K562 (cell line): ENCODE results near the gene CHDH. TPM values are rescaled to one million over a fixed set of nuclear protein-coding genes. Genes with fewer than 3 reads are reported as not detected.

ENCODE experiments used
- ATAC-seq: fragments of 200-7000 bp; cut with Tn5 transposase; 3 replicates; pipeline ENCODE4 v1.9.1; 2020; ENCODE audit warnings: moderate library complexity
- BruUV-seq: library from RNA; stranded (reverse); fragments of 400-500 nt; replicated peaks from 2 replicates; lab custom pipeline; 2021; lab: Mats Ljungman, UMichigan
- CTCF ChIA-PET: fragments of 300-600 bp; formaldehyde crosslinking; extraction: SDS; loops from one replicate; lab custom pipeline; 2021; ENCODE audit warnings: low intra/inter-chr PET ratio; lab: Yijun Ruan, JAX
- POLR2A ChIA-PET: fragments of 300-600, 350-650 bp; sonication (Branson Sonifier 250); formaldehyde crosslinking; extraction: SDS; loops from one replicate; lab custom pipeline; 2021; ENCODE audit warnings: antibody characterized with exemption, inconsistent platforms; lab: Yijun Ruan, JAX
- DNase-seq, 4 experiments: peaks; one replicate each; pipeline versions ENCODE4 v3.0.0 to v3.0.0-alpha.2; 2011 to 2018; ENCODE audit warnings: low spot score in 3 of 4, mixed read lengths in 3 of 4; ENCODE audit errors: extremely low read depth in 1 of 4
- FAIRE-seq: peaks from 2 replicates; lab custom pipeline; 2011; peaks lifted over from hg19 to GRCh38; lab: Jason Lieb, UNC
- H2AFZ ChIP-seq: 2 replicates; pipeline ENCODE4 v1.6.0; 2011; ENCODE audit warnings: low read depth, low read length, control low read depth, inconsistent platforms
- H3K27ac ChIP-seq: fragments of 200-600 bp; 3 replicates; pipeline ENCODE4 v1.8.0; 2011; ENCODE audit warnings: low read depth, mild to moderate bottlenecking, control low read depth, inconsistent platforms, low read length, moderate library complexity, mixed read lengths; ENCODE audit errors: extremely low read depth
- H3K27me3 ChIP-seq, 2 experiments: fragments of 300-600 bp in 1 of 2; 2 replicates in 1 of 2; 3 replicates in 1 of 2; pipeline versions ENCODE4 v1.6.0 to v1.8.0; 2011; ENCODE audit warnings: inconsistent platforms in 2 of 2, low read length in 2 of 2, mild to moderate bottlenecking in 1 of 2, mixed read lengths in 1 of 2, moderate library complexity in 1 of 2; ENCODE audit not compliant: control insufficient read depth in 2 of 2, insufficient read depth in 2 of 2
- H3K36me3 ChIP-seq: fragments of 300-600 bp; 3 replicates; pipeline ENCODE4 v1.8.0; 2011; ENCODE audit warnings: mild to moderate bottlenecking, low read length, inconsistent platforms; ENCODE audit not compliant: control insufficient read depth, insufficient read depth
- H3K4me1 ChIP-seq, 2 experiments: fragments of 200-600 bp in 1 of 2; replicated peaks in 1 of 2; 2 replicates in 1 of 2; 3 replicates in 1 of 2; pipeline versions ENCODE4 v1.5.1 to v1.8.0; 2011; ENCODE audit warnings: inconsistent platforms in 2 of 2, low read length in 2 of 2, mild to moderate bottlenecking in 1 of 2, mixed read lengths in 1 of 2, moderate library complexity in 1 of 2; ENCODE audit not compliant: control insufficient read depth in 2 of 2, insufficient read depth in 2 of 2
- H3K4me2 ChIP-seq: 2 replicates; pipeline ENCODE4 v1.6.1; 2011; ENCODE audit warnings: low read length, control low read depth, inconsistent platforms, mixed read lengths; ENCODE audit not compliant: insufficient read depth
- H3K4me3 ChIP-seq: fragments of 200-600 bp; sonication (generic), shearing (Covaris generic); 2 replicates; pipeline ENCODE4 v1.5.1; 2016; ENCODE audit warnings: control low read depth, inconsistent platforms
- H3K79me2 ChIP-seq: fragments of 200-600 bp; 3 replicates; pipeline ENCODE4 v1.8.0; 2011; ENCODE audit warnings: low read length, inconsistent platforms; ENCODE audit not compliant: control insufficient read depth, insufficient read depth
- H3K9ac ChIP-seq, 2 experiments: 2 replicates each; pipeline versions ENCODE4 v1.6.0 to v1.6.1; 2011; ENCODE audit warnings: low read depth in 2 of 2, low read length in 2 of 2, control low read depth in 1 of 2, inconsistent platforms in 1 of 2, mild to moderate bottlenecking in 1 of 2, mixed read lengths in 1 of 2; ENCODE audit not compliant: insufficient read depth in 1 of 2
- H3K9me1 ChIP-seq: one replicate; pipeline ENCODE4 v1.6.0; 2011; ENCODE audit warnings: inconsistent platforms, mild to moderate bottlenecking, low read length, moderate library complexity; ENCODE audit not compliant: control insufficient read depth, insufficient read depth
- H3K9me3 ChIP-seq: replicated peaks from 2 replicates; pipeline ENCODE4 v1.5.1; 2011; ENCODE audit warnings: low read depth, low read length, inconsistent platforms; ENCODE audit not compliant: control insufficient read depth, insufficient read depth
- H4K20me1 ChIP-seq: replicated peaks from 2 replicates; pipeline ENCODE4 v1.6.1; 2011; ENCODE audit warnings: low read length, inconsistent platforms, mixed read lengths; ENCODE audit not compliant: control insufficient read depth, insufficient read depth
- CEBPB ChIP-seq: fragments of 450-650 bp; IDR thresholded peaks from 2 replicates; pipeline ENCODE4 v1.6.1; 2016; ENCODE audit warnings: missing genetic modification characterization, missing compliant biosample characterization
- DMBX1 ChIP-seq: fragments of 250-450 bp; sonication (Bioruptor Pico); IDR thresholded peaks from 2 replicates; pipeline ENCODE4 v1.8.0; 2022; ENCODE audit warnings: inconsistent platforms, mild to moderate bottlenecking, moderate library complexity, borderline replicate concordance
- HNRNPLL ChIP-seq: fragments of 200-400 bp; formaldehyde crosslinking; IDR thresholded peaks from 2 replicates; pipeline ENCODE4 v1.6.1; 2017; ENCODE audit warnings: low read length, low read depth, mild to moderate bottlenecking; ENCODE audit not compliant: poor library complexity, severe bottlenecking
- JUN ChIP-seq, 2 experiments: sonication (generic) in 1 of 2; formaldehyde crosslinking in 1 of 2; IDR thresholded peaks; 2 replicates each; pipeline versions ENCODE4 v1.6.1 to v1.8.0; 2012 to 2022; ENCODE audit warnings: borderline replicate concordance in 2 of 2, mild to moderate bottlenecking in 2 of 2, improper control_type of control experiment in 1 of 2, low read depth in 1 of 2, low read length in 1 of 2, missing genetic modification reagents in 1 of 2
- KDM4B ChIP-seq, 2 experiments: fragments of 450-650 bp in 1 of 2; sonication (generic) in 1 of 2; IDR thresholded peaks; 2 replicates each; pipeline ENCODE4 v1.6.1; 2016 to 2017; ENCODE audit warnings: borderline replicate concordance in 2 of 2, antibody characterized with exemption in 1 of 2, low read depth in 1 of 2, mild to moderate bottlenecking in 1 of 2
- KLF10 ChIP-seq: fragments of 250-450 bp; sonication (Bioruptor Pico); IDR thresholded peaks from 2 replicates; pipeline ENCODE4 v1.6.1; 2021; ENCODE audit warnings: matching md5 sums
- MBD2 ChIP-seq: sonication (generic); IDR thresholded peaks from 2 replicates; pipeline ENCODE4 v1.6.1; 2016; ENCODE audit warnings: low read depth, borderline replicate concordance
- MLX ChIP-seq, 2 experiments: fragments of 450-650 bp in 1 of 2; sonication (generic) in 1 of 2; formaldehyde crosslinking; conservative IDR thresholded peaks; 2 replicates each; pipeline versions ENCODE4 v1.4.0 to v1.8.1; 2020 to 2022; ENCODE audit warnings: mild to moderate bottlenecking in 1 of 2, missing genetic modification reagents in 1 of 2
- MTF1 ChIP-seq: fragments of 250-450 bp; sonication (Bioruptor Pico); IDR thresholded peaks from 2 replicates; pipeline ENCODE4 v1.9.0; 2021; ENCODE audit warnings: moderate library complexity, mild to moderate bottlenecking, inconsistent platforms, borderline replicate concordance
- POLR2G ChIP-seq: fragments of 200-400 bp; formaldehyde crosslinking; IDR thresholded peaks from 2 replicates; pipeline ENCODE4 v1.6.1; 2017; ENCODE audit warnings: low read depth, mild to moderate bottlenecking, antibody characterized with exemption, low read length, moderate library complexity
- RNF2 ChIP-seq: sonication (generic); IDR thresholded peaks from 2 replicates; pipeline ENCODE4 v1.6.1; 2016
- WGBS: fragments of 100-300 bp; shearing (Covaris generic); methylation state at CpG from one replicate; pipeline ENCODE4 v1.1.6; 2016; ENCODE audit warnings: low coverage, mixed read lengths; ENCODE audit not compliant: insufficient coverage; ENCODE audit errors: missing lambda C conversion rate; 5-methylcytosine and 5-hydroxymethylcytosine counted together
- in situ Hi-C: fragments of 300-500 bp; cut with MboI; formaldehyde crosslinking; loops from 4 replicates; pipeline ENCODE4 v1.15.0; 2018; ENCODE audit warnings: inconsistent platforms, mixed read lengths
- intact Hi-C: fragments of 100-400 bp; cut with micrococcal nuclease; formaldehyde crosslinking; loops from 2 replicates; pipeline ENCODE4 v1.14.2; 2022
- polyA plus RNA-seq, 8 experiments: library from polyadenylated mRNA; depleted of rRNA in 4 of 8; stranded (reverse) in 5 of 8; unstranded in 3 of 8; fragments of >200 nt; fragmentation: Nextera tagmentation in 2 of 8; fragmentation: Illumina TruSeq in 1 of 8; extraction: Ambion mirVana in 2 of 8; extraction: Trizol in 1 of 8; gene quantifications; 2 replicates each; pipeline versions ENCODE4 v1.2.1 to v1.2.3, GENCODE V29; 2011 to 2014; ENCODE audit warnings: inconsistent platforms in 1 of 8, missing spikeins in 1 of 8
- total RNA-seq, 7 experiments: library from RNA; depleted of rRNA in 6 of 7; stranded (reverse); fragments of >200 nt in 6 of 7; fragmentation: Illumina TruSeq in 2 of 7; extraction: Trizol in 2 of 7; gene quantifications; 2 replicates each; pipeline versions ENCODE4 v1.2.1 to v1.2.3, GENCODE V29; 2011 to 2021; ENCODE audit warnings: low replicate concordance in 1 of 7

The CHDH gene
- total and polyA plus RNA-seq, 9 of the 15 experiments (the other 6 are each of a cell fraction or from before 2014, with no cell fraction given), result 0.06 to 1.9 (median 0.46) TPM

DNA sequence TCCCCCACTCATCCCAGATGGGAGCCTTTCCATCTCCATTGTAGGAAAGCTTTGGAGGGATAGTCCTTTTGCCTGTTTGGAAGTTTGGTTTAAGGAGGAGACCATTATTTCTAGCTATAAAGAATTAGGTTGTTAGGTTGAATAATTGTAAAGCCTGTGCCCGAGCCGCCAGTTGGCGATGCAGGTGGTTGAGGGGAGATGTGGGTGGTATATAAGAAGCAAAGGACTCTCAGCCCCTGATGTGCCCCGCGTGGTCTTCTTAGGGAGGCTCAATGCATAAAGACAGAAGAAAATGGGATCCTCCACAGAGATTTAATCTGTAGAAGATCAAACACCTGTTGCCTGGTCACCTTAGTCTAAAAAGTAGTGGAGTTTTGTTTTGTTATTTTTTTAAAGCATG is 55.7 kb downstream of the CHDH start:
- H3K4me1 ChIP-seq, result no peaks in the 10 kb centered on the region
- no peak for DNase-seq
- H4K20me1 ChIP-seq, result no peaks in the 10 kb centered on the region; the same call in 1 of the 2 replicates
- no peak overlapping the region for H3K4me3 ChIP-seq
- no peaks in the 10 kb centered on the region for H3K79me2 ChIP-seq
- no peak for TF ChIP-seq MBD2
- TF ChIP-seq RNF2, result no peak
- no peak for TF ChIP-seq MTF1 (CRISPR knock-in tag)
- no peak for TF ChIP-seq CEBPB (tag)
- TF ChIP-seq DMBX1 (CRISPR knock-in tag), result no peak
- TF ChIP-seq MLX (CRISPR knock-in tag; conservative IDR thresholded peaks at IDR 0.05), result no peak
- TF ChIP-seq JUN (IDR thresholded peaks at IDR 0.05; ENCODE audit: borderline replicate concordance, low read depth, low read length), result no peak
- TF ChIP-seq JUN (CRISPR knock-in tag; IDR thresholded peaks at IDR 0.05; ENCODE audit: borderline replicate concordance), result no peak
- TF ChIP-seq KLF10, result no peak
- TF ChIP-seq KDM4B (IDR thresholded peaks at IDR 0.05; ENCODE audit: borderline replicate concordance in 2 of 2, low read depth in 1 of 2), result no peak
- TF ChIP-seq POLR2G, result no peak
- TF ChIP-seq HNRNPLL, result no peak
- TF ChIP-seq, all 486 proteins: peak for 0
- Histone ChIP-seq H3K9me3 (no peaks in the 10 kb centered on the region), H3K27ac (no peak overlapping the region), H3K27me3 (peaks cover 0 to 50% of the 10 kb centered on the region in 2 experiments; a peak in 3 of 5 replicates), H2AFZ (no peak overlapping the region), H3K36me3 (no peaks in the 10 kb centered on the region), H3K9ac (no peak overlapping the region), H3K9me1 (no peaks in the 10 kb centered on the region), H3K4me2 (no peak overlapping the region)
- WGBS, result 1% methylated on average over 5 of the region's 5 CpGs
- no peak for ATAC-seq
- CTCF ChIA-PET, result no interaction called here
- intact Hi-C loops, result no loop called here
- no TSS peak for BruUV-seq
- POLR2A ChIA-PET, result interaction anchor here (0.7 kb wide), 1 partner anchor 46 kb away, joined by 4 read pairs; no protein-coding TSS in a partner anchor
- in situ Hi-C loops, result no loop called here
- no peak for FAIRE-seq
